Upper lobe of left lung (tissue), 6 donors: ENCODE data around the gene IRF2BPL. TPM values are rescaled to one million over a fixed set of nuclear protein-coding genes. Genes with fewer than 3 reads are reported as not detected.

Experiments used
- ATAC-seq, 2 donors: fragments of 200-7000 bp; cut with Tn5 transposase; one replicate each; pipeline ENCODE4 v1.9.1; 2022; ENCODE audit warnings: mild to moderate bottlenecking in 2 of 2, moderate library complexity in 2 of 2; ENCODE audit not compliant: low FRiP score in 2 of 2
- DNase-seq, 2 donors: peaks; one replicate each; pipeline ENCODE4 v3.0.0-alpha.2; 2019 to 2020
- H3K27ac ChIP-seq, 4 donors: fragments of 200-600 bp; sonication (generic); one replicate each; pipeline ENCODE4 v1.5.1; 2016 to 2019
- H3K27me3 ChIP-seq, 4 donors: fragments of 200-600 bp; sonication (generic); one replicate each; pipeline ENCODE4 v1.5.1; 2017 to 2019
- H3K36me3 ChIP-seq, 4 donors: fragments of 200-600 bp; sonication (generic); one replicate each; pipeline ENCODE4 v1.5.1; 2016 to 2019
- H3K4me1 ChIP-seq, 4 donors: fragments of 200-600 bp; sonication (generic); one replicate each; pipeline ENCODE4 v1.5.1; 2018 to 2019
- H3K4me3 ChIP-seq, 4 donors: fragments of 200-600 bp; sonication (generic); one replicate each; pipeline ENCODE4 v1.5.1; 2017 to 2019; ENCODE audit warnings: mild to moderate bottlenecking in 2 of 4, moderate library complexity in 1 of 4
- H3K9me3 ChIP-seq, 4 donors: fragments of 200-600 bp; sonication (generic); one replicate each; pipeline ENCODE4 v1.5.1; 2018 to 2019
- EP300 ChIP-seq, 4 donors: sonication (generic); formaldehyde crosslinking; IDR thresholded peaks; one replicate each; pipeline ENCODE4 v1.5.1; 2017; ENCODE audit warnings: antibody characterized with exemption in 4 of 4, control low read depth in 2 of 4
- POLR2A ChIP-seq, 4 donors: fragments of 450-650 bp; IDR thresholded peaks; one replicate each; pipeline ENCODE4 v1.5.1; 2016 to 2017; ENCODE audit warnings: antibody characterized with exemption in 4 of 4, mild to moderate bottlenecking in 2 of 4
- POLR2AphosphoS5 ChIP-seq, 2 donors: sonication (generic); formaldehyde crosslinking; IDR thresholded peaks; one replicate each; pipeline ENCODE4 v1.5.1; 2017; ENCODE audit warnings: antibody characterized with exemption in 2 of 2
- WGBS, 2 donors: methylation state at CpG; one replicate each; pipeline ENCODE4 v1.1.5; 2017 to 2018; 5-methylcytosine and 5-hydroxymethylcytosine counted together
- total RNA-seq, 6 donors: library from RNA; depleted of rRNA in 4 of 6; stranded (reverse); fragments of >200 nt in 4 of 6; gene quantifications; one replicate each; pipeline versions ENCODE4 v1.1.0 to v1.2.1, GENCODE V29; 2016 to 2021
- TF ChIP-seq, protein P1 (sequence below), 6 experiments: fragments of 450-650 bp in 4 of 6; fragments of 200-600 bp in 2 of 6; sonication (generic) in 2 of 6; IDR thresholded peaks; one replicate each; pipeline ENCODE4 v1.5.1; 2016 to 2019; ENCODE audit warnings: antibody characterized with exemption in 6 of 6
- donor health status: DM: no; HTN: no; CAD: no; lungs with moderate emphysema.
- donor health status: DM: no; HTN: yes; CAD: no; lungs with severe emphysema.

Gene IRF2BPL
- total RNA-seq, 6 donors from 2014 or later: 44.0 to 111 (median 49.6) TPM

DNA sequence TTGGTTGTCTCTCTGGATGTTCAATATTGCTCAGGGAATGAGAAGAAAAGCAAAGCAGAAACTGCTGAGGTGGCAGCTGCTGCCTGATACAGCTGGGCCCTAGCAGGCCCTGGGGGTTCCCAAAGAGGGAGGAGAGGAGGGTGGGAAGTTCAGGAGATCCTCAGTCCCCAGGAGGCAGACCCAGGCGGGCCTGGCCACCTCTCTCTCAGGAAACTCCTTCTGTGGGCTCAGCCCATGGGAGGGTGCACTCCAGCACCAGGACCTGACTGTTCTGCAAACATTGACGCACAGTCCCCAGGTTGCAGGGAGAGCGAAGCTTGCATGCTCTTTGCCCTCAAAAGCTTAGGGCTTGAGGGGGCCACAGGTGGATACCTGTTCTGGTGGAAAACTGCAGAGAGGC is 29.6 kb downstream of the IRF2BPL start:
- peak in 1 of 2 donors; percentile 52 for ATAC-seq
- peaks cover 14 to 39% (median 19%) of the 10 kb centered on the region in 4 donors for H3K4me1 ChIP-seq
- TF ChIP-seq POLR2AphosphoS5 (IDR thresholded peaks at IDR 0.05) (no peak), POLR2A (IDR thresholded peaks at IDR 0.05) (no peak), EP300 (IDR thresholded peaks at IDR 0.05) (no peak)
- TF ChIP-seq, protein P1, sequence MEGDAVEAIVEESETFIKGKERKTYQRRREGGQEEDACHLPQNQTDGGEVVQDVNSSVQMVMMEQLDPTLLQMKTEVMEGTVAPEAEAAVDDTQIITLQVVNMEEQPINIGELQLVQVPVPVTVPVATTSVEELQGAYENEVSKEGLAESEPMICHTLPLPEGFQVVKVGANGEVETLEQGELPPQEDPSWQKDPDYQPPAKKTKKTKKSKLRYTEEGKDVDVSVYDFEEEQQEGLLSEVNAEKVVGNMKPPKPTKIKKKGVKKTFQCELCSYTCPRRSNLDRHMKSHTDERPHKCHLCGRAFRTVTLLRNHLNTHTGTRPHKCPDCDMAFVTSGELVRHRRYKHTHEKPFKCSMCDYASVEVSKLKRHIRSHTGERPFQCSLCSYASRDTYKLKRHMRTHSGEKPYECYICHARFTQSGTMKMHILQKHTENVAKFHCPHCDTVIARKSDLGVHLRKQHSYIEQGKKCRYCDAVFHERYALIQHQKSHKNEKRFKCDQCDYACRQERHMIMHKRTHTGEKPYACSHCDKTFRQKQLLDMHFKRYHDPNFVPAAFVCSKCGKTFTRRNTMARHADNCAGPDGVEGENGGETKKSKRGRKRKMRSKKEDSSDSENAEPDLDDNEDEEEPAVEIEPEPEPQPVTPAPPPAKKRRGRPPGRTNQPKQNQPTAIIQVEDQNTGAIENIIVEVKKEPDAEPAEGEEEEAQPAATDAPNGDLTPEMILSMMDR (IDR thresholded peaks at IDR 0.05): no peak
- WGBS, 2 donors: 67 to 74% methylated on average over 1 to 3 of the region's 3 CpGs
- no peak overlapping the region for H3K4me3 ChIP-seq
- no peaks in the 10 kb centered on the region for H3K36me3 ChIP-seq
- H3K9me3 ChIP-seq: no peaks in the 10 kb centered on the region
- H3K27me3 ChIP-seq: no peaks in the 10 kb centered on the region
- peak in 1 of 2 donors; percentile 52 for DNase-seq
- no peak overlapping the region for H3K27ac ChIP-seq

DNA sequence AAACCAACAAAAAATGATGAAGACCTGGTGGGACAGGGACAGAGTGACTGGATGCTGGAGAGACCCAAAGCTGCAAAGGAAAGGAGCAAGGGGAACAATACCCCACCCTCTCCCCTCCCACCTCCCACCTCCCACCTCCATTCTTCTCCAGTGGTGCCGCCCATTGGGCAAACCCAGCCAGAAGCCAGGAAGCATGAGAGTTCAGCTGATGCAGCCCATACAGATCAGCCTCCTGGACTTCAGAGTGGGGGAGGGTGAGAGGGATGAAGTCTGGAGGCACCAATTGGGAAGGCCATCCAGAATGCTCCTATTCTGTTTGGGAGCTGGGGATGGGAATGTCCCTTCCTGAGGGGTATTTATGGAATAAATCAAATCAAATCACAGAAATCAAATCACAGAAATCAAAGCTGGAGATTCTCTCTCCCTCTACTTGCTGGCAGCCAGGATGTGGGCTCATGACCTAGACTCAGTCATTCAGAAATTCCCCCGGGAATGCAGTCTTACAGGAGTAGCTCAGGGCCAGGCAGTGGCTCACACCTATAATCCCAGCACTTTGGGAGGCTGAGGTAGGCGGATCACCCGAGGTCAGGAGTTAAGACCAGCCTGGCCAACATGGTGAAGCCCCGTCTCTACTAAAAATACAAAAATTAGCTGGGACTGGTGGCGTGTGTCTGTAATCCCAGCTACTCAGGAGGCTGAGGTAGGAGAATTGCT is 31.1 kb downstream of the IRF2BPL start:
- Histone ChIP-seq H3K9me3 (no peaks in the 10 kb centered on the region), H3K27me3 (no peaks in the 10 kb centered on the region), H3K4me1 (peaks cover 10 to 27% (median 14%) of the 10 kb centered on the region in 4 donors), H3K36me3 (no peaks in the 10 kb centered on the region), H3K4me3 (no peak overlapping the region), H3K27ac (no peak overlapping the region)
- WGBS, 2 donors: 80 to 93% methylated on average over 6 of the region's 6 CpGs
- no peak for ATAC-seq
- no peak for TF ChIP-seq EP300 (IDR thresholded peaks at IDR 0.05)
- no peak for TF ChIP-seq POLR2AphosphoS5 (IDR thresholded peaks at IDR 0.05)
- TF ChIP-seq, protein P1 (IDR thresholded peaks at IDR 0.05): no peak
- TF ChIP-seq POLR2A (IDR thresholded peaks at IDR 0.05): no peak
- DNase-seq: no peak

DNA sequence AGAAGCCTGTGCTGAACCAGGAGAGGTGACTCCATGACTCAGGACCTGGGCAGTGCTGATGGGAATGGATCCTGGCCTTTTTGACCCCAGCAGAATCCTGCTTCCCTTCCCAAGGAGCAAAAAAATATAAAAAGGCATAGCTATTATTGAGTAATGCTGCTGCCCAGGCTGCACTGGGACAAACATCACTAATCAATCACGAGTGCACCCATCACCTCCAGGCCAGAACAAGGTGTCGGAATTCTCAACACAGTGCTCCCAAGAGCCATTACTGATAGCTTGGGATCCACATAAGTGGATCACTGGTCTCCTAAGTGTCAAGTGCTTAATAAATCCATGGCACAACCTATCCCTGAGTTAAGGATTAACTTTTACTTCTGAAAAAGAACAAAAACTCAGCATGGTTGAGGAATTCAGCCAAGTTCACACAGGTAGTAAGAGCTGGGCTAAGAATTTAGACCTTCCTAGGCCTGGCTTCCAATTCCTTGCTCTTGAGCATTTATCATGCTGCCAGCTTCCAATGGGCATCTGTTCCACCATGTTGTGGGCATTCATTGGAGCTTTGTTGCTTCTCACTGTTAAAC is 31.9 kb downstream of the IRF2BPL start:
- Histone ChIP-seq H3K27me3 (no peaks in the 10 kb centered on the region), H3K27ac (no peak overlapping the region), H3K4me1 (peaks cover 10 to 27% (median 14%) of the 10 kb centered on the region in 4 donors), H3K36me3 (no peaks in the 10 kb centered on the region), H3K9me3 (no peaks in the 10 kb centered on the region), H3K4me3 (no peak overlapping the region)
- TF ChIP-seq EP300 (IDR thresholded peaks at IDR 0.05): no peak
- no peak for TF ChIP-seq POLR2A (IDR thresholded peaks at IDR 0.05)
- no peak for DNase-seq
- ATAC-seq: no peak
- WGBS, 2 donors: 83 to 84% methylated on average over 2 of the region's 2 CpGs

DNA sequence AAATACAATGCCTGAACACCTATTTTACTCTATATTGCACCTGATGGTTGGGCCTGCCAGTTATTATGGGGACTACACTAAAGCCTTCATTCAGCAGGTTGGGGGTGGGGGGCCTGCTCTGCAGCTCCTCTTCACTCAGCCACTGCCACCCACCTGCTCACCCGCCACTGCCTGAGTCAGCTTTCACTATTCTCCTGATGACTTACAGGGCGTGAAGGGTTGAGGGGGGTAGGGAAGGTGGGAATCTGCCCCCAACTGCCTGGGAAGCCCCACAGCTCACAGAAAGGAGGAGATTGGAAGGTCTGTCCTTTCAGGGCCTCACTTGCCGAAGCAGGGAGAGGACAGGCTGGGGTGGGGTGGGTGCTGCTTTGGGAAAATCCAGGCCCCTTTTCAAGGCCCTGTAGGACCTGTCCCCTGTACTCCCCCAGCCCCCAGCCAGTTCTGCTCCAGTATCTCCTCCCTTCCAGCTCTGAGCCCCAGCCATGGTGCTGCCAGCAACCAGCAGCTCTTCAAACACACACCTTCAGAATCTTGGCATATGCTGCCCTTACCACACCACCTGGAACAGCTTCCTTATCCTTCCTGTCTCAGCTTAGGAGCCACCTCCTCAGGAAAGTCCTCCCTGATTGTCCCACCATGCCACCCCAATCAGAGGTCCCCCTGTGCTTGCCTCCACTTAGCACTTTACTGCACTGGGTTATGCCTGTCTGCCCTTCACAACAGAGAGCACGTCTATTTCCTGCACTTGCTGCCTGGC is 33.1 kb downstream of the IRF2BPL start:
- Histone ChIP-seq H3K27me3 (no peaks in the 10 kb centered on the region), H3K4me3 (no peak overlapping the region), H3K36me3 (no peaks in the 10 kb centered on the region), H3K27ac (no peak overlapping the region), H3K9me3 (no peaks in the 10 kb centered on the region), H3K4me1 (peaks cover 4 to 18% (median 8%) of the 10 kb centered on the region in 4 donors)
- TF ChIP-seq EP300 (IDR thresholded peaks at IDR 0.05) (no peak), POLR2A (IDR thresholded peaks at IDR 0.05) (no peak), POLR2AphosphoS5 (IDR thresholded peaks at IDR 0.05) (no peak)
- TF ChIP-seq, protein P1 (IDR thresholded peaks at IDR 0.05): no peak
- DNase-seq (no peak), ATAC-seq (no peak)
- WGBS, 2 donors: 76% methylated on average over 3 to 4 of the region's 4 CpGs

DNA sequence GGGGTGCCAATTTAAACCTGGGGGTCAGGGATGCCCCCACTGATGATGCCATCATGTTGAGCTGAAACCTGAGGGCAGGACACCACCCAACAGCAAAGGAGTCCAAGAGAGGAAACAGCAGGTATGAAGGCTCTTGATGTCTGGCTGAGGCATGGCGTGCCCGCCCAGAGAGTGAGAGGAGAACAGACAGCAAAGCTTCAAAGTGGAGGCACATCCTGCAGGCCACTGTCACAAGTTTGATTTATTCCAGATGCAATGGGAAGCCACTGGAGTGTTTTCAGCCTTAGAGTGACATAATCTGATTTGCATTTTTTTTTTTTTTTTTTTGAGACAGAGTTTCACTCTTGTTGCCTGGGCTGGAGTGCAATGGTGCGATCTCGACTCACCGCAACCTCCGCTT is 34.8 kb downstream of the IRF2BPL start:
- no peaks in the 10 kb centered on the region for H3K9me3 ChIP-seq
- H3K36me3 ChIP-seq: no peaks in the 10 kb centered on the region
- peaks cover 0 to 2% (median 0%) of the 10 kb centered on the region in 4 donors for H3K4me1 ChIP-seq
- 92 to 96% methylated on average over 6 of the region's 6 CpGs for WGBS, 2 donors
- DNase-seq: no peak
- no peaks in the 10 kb centered on the region for H3K27me3 ChIP-seq
- TF ChIP-seq POLR2A (IDR thresholded peaks at IDR 0.05): no peak
- TF ChIP-seq, protein P1 (IDR thresholded peaks at IDR 0.05): no peak
- TF ChIP-seq POLR2AphosphoS5 (IDR thresholded peaks at IDR 0.05): no peak
- no peak for TF ChIP-seq EP300 (IDR thresholded peaks at IDR 0.05)
- no peak for ATAC-seq
- H3K27ac ChIP-seq: no peak overlapping the region
- H3K4me3 ChIP-seq: no peak overlapping the region
